ENCODE measurements around the gene CDH4.

CDH4 gene

DNA sequence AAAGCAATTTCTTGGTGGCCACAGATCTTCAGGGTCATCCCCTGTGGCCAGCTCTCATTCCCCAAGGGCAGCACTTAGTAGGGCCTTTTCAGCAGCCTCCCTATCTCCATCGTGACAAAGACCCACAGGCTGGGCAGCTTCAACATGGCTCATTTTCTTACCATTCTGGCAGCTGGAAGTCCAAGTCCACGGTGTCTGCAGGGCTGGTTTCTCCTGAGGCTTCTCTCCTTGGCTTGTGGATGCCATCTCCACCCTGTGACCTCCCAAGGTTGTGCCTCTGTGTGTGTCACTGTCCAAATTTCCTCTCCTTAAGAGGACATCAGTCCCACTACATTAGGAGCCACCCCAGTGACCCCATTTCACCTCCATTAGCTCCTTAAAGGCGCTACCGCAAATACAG is 161.7 kb downstream of the CDH4 start:
- Histone ChIP-seq H2BK120ac (ENCODE audit: low read depth, low read length) (no peak overlapping the region), H3K23ac (ENCODE audit: low read depth, low read length, poor library complexity) (no peak overlapping the region), H3K27ac (replicated peaks; ENCODE audit: low read length) (no peak overlapping the region), H3K18ac (ENCODE audit: low read length) (no peak overlapping the region), H2BK5ac (ENCODE audit: low read length) (no peak overlapping the region), H3K9me3 (replicated peaks in 1 of 2; ENCODE audit: control insufficient read depth in 2 of 2, insufficient read depth in 1 of 2, low read depth in 1 of 2, low read length in 2 of 2) (peaks cover 6 to 8% of the 10 kb centered on the region in 2 donors), H3K4me2 (ENCODE audit: insufficient read depth, low read length, poor library complexity, severe bottlenecking) (no peak overlapping the region), H3K4me3 (ENCODE audit: low read length in 2 of 2) (no peak overlapping the region), H3K14ac (ENCODE audit: low read length) (no peak overlapping the region), H3K4me1 (ENCODE audit: control insufficient read depth in 2 of 2, insufficient read depth in 1 of 2, low read depth in 1 of 2, low read length in 2 of 2) (peaks cover 6 to 7% of the 10 kb centered on the region in 2 donors), H2BK15ac (ENCODE audit: low read length) (peak overlapping the region; percentile 54), H3K79me1 (ENCODE audit: low read depth, low read length) (no peaks in the 10 kb centered on the region), H3K4ac (ENCODE audit: low read length) (no peak overlapping the region), H3K36me3 (replicated peaks in 1 of 2; ENCODE audit: control insufficient read depth in 2 of 2, insufficient read depth in 2 of 2, low read length in 2 of 2) (no peaks in the 10 kb centered on the region), H3K27me3 (ENCODE audit: control insufficient read depth in 3 of 3, insufficient read depth in 3 of 3, low read depth in 1 of 3, low read length in 3 of 3) (no peaks in the 10 kb centered on the region), H4K8ac (ENCODE audit: low read depth, low read length) (no peak overlapping the region), H2AK5ac (ENCODE audit: low read depth, low read length) (peak overlapping the region; percentile 95), H2BK12ac (ENCODE audit: low read length) (peak overlapping the region; percentile 18), H2AFZ (ENCODE audit: low read length) (no peak overlapping the region), H3K9ac (ENCODE audit: low read depth, low read length, poor library complexity) (no peak overlapping the region), H4K91ac (ENCODE audit: low read depth, low read length, poor library complexity) (no peak overlapping the region)
- WGBS, 2 donors (ENCODE audit: extremely low coverage in 2 of 2, insufficient read length in 2 of 2, insufficient replicate concordance in 1 of 2), result no CpG with 5 or more reads among the region's 4 CpGs
- no peak for DNase-seq (ENCODE audit: low spot score)

DNA sequence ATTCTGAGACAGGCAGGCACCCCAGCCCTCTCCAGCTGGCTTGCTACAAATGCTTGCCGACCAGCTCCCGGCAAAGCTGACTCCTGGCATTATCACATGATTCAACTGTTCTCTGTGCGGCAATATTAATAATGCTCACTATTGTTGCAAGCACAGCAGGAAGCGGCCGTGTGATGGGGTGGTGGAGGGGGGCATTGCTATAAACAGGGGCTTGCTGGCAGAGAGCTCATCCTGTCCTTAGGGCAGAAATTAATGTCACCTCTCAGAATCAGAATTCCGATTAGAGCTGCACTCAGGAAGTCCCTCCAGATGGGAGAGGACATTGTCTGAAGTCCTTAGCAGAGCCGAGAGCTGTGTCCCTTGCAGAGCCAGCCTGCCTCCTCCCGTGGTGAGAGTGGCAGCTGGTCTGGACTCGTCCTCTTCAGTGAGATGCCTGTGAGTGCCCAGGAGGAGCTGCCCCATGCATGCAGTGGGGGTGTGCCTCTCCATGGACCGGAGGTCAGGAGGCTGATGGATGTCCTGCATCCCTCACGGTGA is 162.5 kb downstream of the CDH4 start:
- Histone ChIP-seq H3K36me3 (replicated peaks in 1 of 2; ENCODE audit: control insufficient read depth in 2 of 2, insufficient read depth in 2 of 2, low read length in 2 of 2) (no peaks in the 10 kb centered on the region), H2AFZ (ENCODE audit: low read length) (peak overlapping the region; percentile 35), H3K9me3 (replicated peaks in 1 of 2; ENCODE audit: control insufficient read depth in 2 of 2, insufficient read depth in 1 of 2, low read depth in 1 of 2, low read length in 2 of 2) (peaks cover 6 to 8% of the 10 kb centered on the region in 2 donors), H3K79me1 (ENCODE audit: low read depth, low read length) (no peaks in the 10 kb centered on the region), H3K4me2 (ENCODE audit: insufficient read depth, low read length, poor library complexity, severe bottlenecking) (no peak overlapping the region), H2BK120ac (ENCODE audit: low read depth, low read length) (no peak overlapping the region), H2AK5ac (ENCODE audit: low read depth, low read length) (peak overlapping the region; percentile 95), H3K4me1 (ENCODE audit: control insufficient read depth in 2 of 2, insufficient read depth in 1 of 2, low read depth in 1 of 2, low read length in 2 of 2) (peaks cover 6 to 7% of the 10 kb centered on the region in 2 donors), H3K18ac (ENCODE audit: low read length) (peak overlapping the region; percentile 79), H3K23ac (ENCODE audit: low read depth, low read length, poor library complexity) (no peak overlapping the region), H2BK5ac (ENCODE audit: low read length) (no peak overlapping the region), H3K27ac (replicated peaks; ENCODE audit: low read length) (no peak overlapping the region), H2BK15ac (ENCODE audit: low read length) (peak overlapping the region; percentile 54), H4K91ac (ENCODE audit: low read depth, low read length, poor library complexity) (no peak overlapping the region), H4K8ac (ENCODE audit: low read depth, low read length) (no peak overlapping the region), H3K9ac (ENCODE audit: low read depth, low read length, poor library complexity) (peak overlapping the region; percentile 61), H2BK12ac (ENCODE audit: low read length) (peak overlapping the region; percentile 43), H3K27me3 (ENCODE audit: control insufficient read depth in 3 of 3, insufficient read depth in 3 of 3, low read depth in 1 of 3, low read length in 3 of 3) (no peaks in the 10 kb centered on the region), H3K14ac (ENCODE audit: low read length) (no peak overlapping the region), H3K4me3 (ENCODE audit: low read length in 2 of 2) (no peak overlapping the region), H3K4ac (ENCODE audit: low read length) (no peak overlapping the region)
- DNase-seq (ENCODE audit: low spot score), result no peak
- WGBS, 2 donors (ENCODE audit: extremely low coverage in 2 of 2, insufficient read length in 2 of 2, insufficient replicate concordance in 1 of 2), result no CpG with 5 or more reads among the region's 11 CpGs

DNA sequence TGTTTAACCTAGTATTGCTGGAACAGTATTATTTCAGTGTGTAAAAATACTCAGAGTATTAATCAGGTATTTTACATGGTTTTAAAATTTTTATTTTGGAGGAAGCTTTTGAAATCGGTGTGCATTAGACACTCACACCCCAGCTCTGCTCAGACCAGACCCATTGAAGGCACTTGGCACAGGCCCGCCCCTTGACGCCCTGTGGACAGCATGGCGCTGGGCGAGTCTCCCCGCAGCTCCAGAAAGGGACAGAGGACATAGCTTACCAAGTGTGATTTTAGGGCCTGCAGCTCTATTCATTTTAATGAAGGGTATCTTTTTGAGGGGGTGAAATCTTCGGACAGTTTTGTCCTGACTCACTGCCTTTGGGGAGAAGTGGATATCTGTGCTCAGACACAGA is 164.5 kb downstream of the CDH4 start:
- Histone ChIP-seq H3K23ac (ENCODE audit: low read depth, low read length, poor library complexity) (no peak overlapping the region), H3K4me1 (ENCODE audit: control insufficient read depth in 2 of 2, insufficient read depth in 1 of 2, low read depth in 1 of 2, low read length in 2 of 2) (peaks cover 6 to 7% of the 10 kb centered on the region in 2 donors), H2BK12ac (ENCODE audit: low read length) (no peak overlapping the region), H2AK5ac (ENCODE audit: low read depth, low read length) (no peak overlapping the region), H3K18ac (ENCODE audit: low read length) (no peak overlapping the region), H3K4me3 (ENCODE audit: low read length in 2 of 2) (no peak overlapping the region), H4K8ac (ENCODE audit: low read depth, low read length) (no peak overlapping the region), H2AFZ (ENCODE audit: low read length) (no peak overlapping the region), H3K4ac (ENCODE audit: low read length) (no peak overlapping the region), H3K79me1 (ENCODE audit: low read depth, low read length) (no peaks in the 10 kb centered on the region), H2BK15ac (ENCODE audit: low read length) (no peak overlapping the region), H3K9ac (ENCODE audit: low read depth, low read length, poor library complexity) (no peak overlapping the region), H2BK120ac (ENCODE audit: low read depth, low read length) (no peak overlapping the region), H3K4me2 (ENCODE audit: insufficient read depth, low read length, poor library complexity, severe bottlenecking) (no peak overlapping the region), H3K9me3 (replicated peaks in 1 of 2; ENCODE audit: control insufficient read depth in 2 of 2, insufficient read depth in 1 of 2, low read depth in 1 of 2, low read length in 2 of 2) (peaks cover 9 to 14% of the 10 kb centered on the region in 2 donors), H3K27ac (replicated peaks; ENCODE audit: low read length) (no peak overlapping the region), H4K91ac (ENCODE audit: low read depth, low read length, poor library complexity) (no peak overlapping the region), H3K14ac (ENCODE audit: low read length) (no peak overlapping the region), H3K36me3 (replicated peaks in 1 of 2; ENCODE audit: control insufficient read depth in 2 of 2, insufficient read depth in 2 of 2, low read length in 2 of 2) (no peaks in the 10 kb centered on the region), H3K27me3 (ENCODE audit: control insufficient read depth in 3 of 3, insufficient read depth in 3 of 3, low read depth in 1 of 3, low read length in 3 of 3) (no peaks in the 10 kb centered on the region), H2BK5ac (ENCODE audit: low read length) (peak overlapping the region; percentile 50)
- no peak for DNase-seq (ENCODE audit: low spot score)
- WGBS, 2 donors (ENCODE audit: extremely low coverage in 2 of 2, insufficient read length in 2 of 2, insufficient replicate concordance in 1 of 2), result no CpG with 5 or more reads among the region's 7 CpGs

DNA sequence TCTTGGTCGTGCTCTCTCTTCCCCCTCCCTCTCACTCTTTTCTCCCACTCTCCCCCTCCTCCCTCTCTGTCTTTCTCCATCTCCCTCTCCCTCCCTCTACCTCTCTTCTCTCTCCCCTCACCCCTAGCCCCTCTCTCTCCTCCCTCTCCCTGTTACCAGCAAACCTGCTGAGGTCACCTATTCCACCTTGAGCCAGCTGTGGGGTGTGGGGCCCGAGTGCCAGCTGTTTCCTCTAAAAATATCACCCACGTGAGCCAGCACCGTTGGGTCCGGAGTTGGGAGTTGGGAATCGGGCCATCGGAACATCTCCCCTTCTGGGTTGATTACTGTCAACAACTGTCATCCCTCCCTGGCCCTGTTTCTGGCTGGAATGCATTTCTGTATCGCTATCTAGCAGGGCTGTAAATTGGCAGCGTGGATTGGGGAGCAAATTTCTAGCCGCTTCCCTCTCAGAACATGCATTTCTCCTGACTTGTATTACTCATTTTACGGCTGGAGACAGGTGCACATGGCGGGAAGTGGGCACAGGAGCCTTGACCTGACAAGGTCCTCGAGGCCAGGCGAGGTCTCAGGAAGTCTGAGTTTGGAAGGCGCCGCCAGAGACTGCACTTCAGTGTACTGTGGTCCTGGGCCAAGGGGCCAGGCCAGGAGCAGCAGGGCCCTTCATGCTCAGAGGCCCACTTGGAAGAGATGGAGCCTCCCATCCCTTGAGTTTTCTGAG is 165.3 kb downstream of the CDH4 start:
- no peak overlapping the region for H3K27ac ChIP-seq (replicated peaks; ENCODE audit: low read length)
- no peaks in the 10 kb centered on the region for H3K79me1 ChIP-seq (ENCODE audit: low read depth, low read length)
- no peak for DNase-seq (ENCODE audit: low spot score)
- H3K4me3 ChIP-seq (ENCODE audit: low read length in 2 of 2), result no peak overlapping the region
- H3K4me2 ChIP-seq (ENCODE audit: insufficient read depth, low read length, poor library complexity, severe bottlenecking), result no peak overlapping the region
- H3K27me3 ChIP-seq (ENCODE audit: control insufficient read depth in 3 of 3, insufficient read depth in 3 of 3, low read depth in 1 of 3, low read length in 3 of 3), result no peaks in the 10 kb centered on the region
- peak overlapping the region; percentile 24 for H3K18ac ChIP-seq (ENCODE audit: low read length)
- no CpG with 5 or more reads among the region's 16 CpGs for WGBS, 2 donors (ENCODE audit: extremely low coverage in 2 of 2, insufficient read length in 2 of 2, insufficient replicate concordance in 1 of 2)
- peaks cover 9 to 14% of the 10 kb centered on the region in 2 donors for H3K9me3 ChIP-seq (replicated peaks in 1 of 2; ENCODE audit: control insufficient read depth in 2 of 2, insufficient read depth in 1 of 2, low read depth in 1 of 2, low read length in 2 of 2)
- no peak overlapping the region for H3K9ac ChIP-seq (ENCODE audit: low read depth, low read length, poor library complexity)
- H2AK5ac ChIP-seq (ENCODE audit: low read depth, low read length), result peak overlapping the region; percentile 72
- peak overlapping the region; percentile 2 for H2BK15ac ChIP-seq (ENCODE audit: low read length)
- no peak overlapping the region for H4K8ac ChIP-seq (ENCODE audit: low read depth, low read length)
- H4K91ac ChIP-seq (ENCODE audit: low read depth, low read length, poor library complexity), result no peak overlapping the region
- no peak overlapping the region for H3K23ac ChIP-seq (ENCODE audit: low read depth, low read length, poor library complexity)
- H2BK120ac ChIP-seq (ENCODE audit: low read depth, low read length), result no peak overlapping the region
- H3K14ac ChIP-seq (ENCODE audit: low read length), result no peak overlapping the region
- no peaks in the 10 kb centered on the region for H3K36me3 ChIP-seq (replicated peaks in 1 of 2; ENCODE audit: control insufficient read depth in 2 of 2, insufficient read depth in 2 of 2, low read length in 2 of 2)
- peaks cover 6 to 7% of the 10 kb centered on the region in 2 donors for H3K4me1 ChIP-seq (ENCODE audit: control insufficient read depth in 2 of 2, insufficient read depth in 1 of 2, low read depth in 1 of 2, low read length in 2 of 2)
- no peak overlapping the region for H3K4ac ChIP-seq (ENCODE audit: low read length)
- no peak overlapping the region for H2AFZ ChIP-seq (ENCODE audit: low read length)
- peak overlapping the region; percentile 50 for H2BK5ac ChIP-seq (ENCODE audit: low read length)
- no peak overlapping the region for H2BK12ac ChIP-seq (ENCODE audit: low read length)
